Measurements from ENCODE around the gene OTOP1.
"Not testable (repeated sequence)": the region's sequence is repeated elsewhere in the genome, so short reads cannot be mapped to it uniquely, and the experiment has no call there.

DNA sequence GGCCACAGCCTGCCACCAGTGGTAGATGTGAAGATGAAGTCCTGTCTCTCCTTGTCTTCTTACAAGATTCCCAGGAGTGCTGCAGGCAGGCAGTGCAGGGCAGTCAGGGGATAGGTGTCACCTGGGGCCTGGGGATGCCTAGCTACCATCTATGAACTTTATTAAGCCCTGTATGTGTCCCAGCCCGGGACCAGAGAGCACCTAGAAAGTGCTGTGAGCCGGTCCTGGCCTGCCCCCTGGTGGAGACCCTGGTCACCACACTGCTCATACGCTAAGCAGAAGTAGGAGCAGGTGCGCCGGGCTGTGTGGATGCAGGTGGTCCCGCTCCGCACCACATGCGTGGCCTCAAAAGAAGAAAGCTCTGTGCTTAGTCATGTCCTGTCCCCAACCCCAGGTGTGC is 81.1 kb downstream of the OTOP1 start:
- TF ChIP-seq RARB, ZFP30, ZNF70 (CRISPR knock-in tag; IDR thresholded peaks at IDR 0.05): not testable (repeated sequence)
- TF ChIP-seq, protein P1, sequence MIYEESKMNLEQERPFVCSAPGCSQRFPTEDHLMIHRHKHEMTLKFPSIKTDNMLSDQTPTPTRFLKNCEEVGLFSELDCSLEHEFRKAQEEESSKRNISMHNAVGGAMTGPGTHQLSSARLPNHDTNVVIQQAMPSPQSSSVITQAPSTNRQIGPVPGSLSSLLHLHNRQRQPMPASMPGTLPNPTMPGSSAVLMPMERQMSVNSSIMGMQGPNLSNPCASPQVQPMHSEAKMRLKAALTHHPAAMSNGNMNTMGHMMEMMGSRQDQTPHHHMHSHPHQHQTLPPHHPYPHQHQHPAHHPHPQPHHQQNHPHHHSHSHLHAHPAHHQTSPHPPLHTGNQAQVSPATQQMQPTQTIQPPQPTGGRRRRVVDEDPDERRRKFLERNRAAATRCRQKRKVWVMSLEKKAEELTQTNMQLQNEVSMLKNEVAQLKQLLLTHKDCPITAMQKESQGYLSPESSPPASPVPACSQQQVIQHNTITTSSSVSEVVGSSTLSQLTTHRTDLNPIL (CRISPR knock-in tag; IDR thresholded peaks at IDR 0.05; ENCODE audit: low read depth) = not testable (repeated sequence)
- TF ChIP-seq, protein P2, sequence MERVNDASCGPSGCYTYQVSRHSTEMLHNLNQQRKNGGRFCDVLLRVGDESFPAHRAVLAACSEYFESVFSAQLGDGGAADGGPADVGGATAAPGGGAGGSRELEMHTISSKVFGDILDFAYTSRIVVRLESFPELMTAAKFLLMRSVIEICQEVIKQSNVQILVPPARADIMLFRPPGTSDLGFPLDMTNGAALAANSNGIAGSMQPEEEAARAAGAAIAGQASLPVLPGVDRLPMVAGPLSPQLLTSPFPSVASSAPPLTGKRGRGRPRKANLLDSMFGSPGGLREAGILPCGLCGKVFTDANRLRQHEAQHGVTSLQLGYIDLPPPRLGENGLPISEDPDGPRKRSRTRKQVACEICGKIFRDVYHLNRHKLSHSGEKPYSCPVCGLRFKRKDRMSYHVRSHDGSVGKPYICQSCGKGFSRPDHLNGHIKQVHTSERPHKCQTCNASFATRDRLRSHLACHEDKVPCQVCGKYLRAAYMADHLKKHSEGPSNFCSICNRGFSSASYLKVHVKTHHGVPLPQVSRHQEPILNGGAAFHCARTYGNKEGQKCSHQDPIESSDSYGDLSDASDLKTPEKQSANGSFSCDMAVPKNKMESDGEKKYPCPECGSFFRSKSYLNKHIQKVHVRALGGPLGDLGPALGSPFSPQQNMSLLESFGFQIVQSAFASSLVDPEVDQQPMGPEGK (CRISPR knock-in tag; IDR thresholded peaks at IDR 0.05; ENCODE audit: borderline replicate concordance) = not testable (repeated sequence)
